BLaER1 (cell line): ENCODE results near the gene WDR55.

Experiments used
- H3K27ac ChIP-seq: shearing (Covaris generic); formaldehyde crosslinking; 2 replicates; pipeline ENCODE4 v1.8.1; 2022
- H3K27me3 ChIP-seq: shearing (Covaris generic); formaldehyde crosslinking; 2 replicates; pipeline ENCODE4 v1.8.1; 2022
- H3K36me3 ChIP-seq: shearing (Covaris generic); formaldehyde crosslinking; 2 replicates; pipeline ENCODE4 v1.8.1; 2022
- H3K4me1 ChIP-seq: shearing (Covaris generic); formaldehyde crosslinking; 2 replicates; pipeline ENCODE4 v1.8.1; 2022
- H3K4me2 ChIP-seq: shearing (Covaris generic); formaldehyde crosslinking; 2 replicates; pipeline ENCODE4 v1.8.1; 2022
- H3K4me3 ChIP-seq: shearing (Covaris generic); formaldehyde crosslinking; 2 replicates; pipeline ENCODE4 v1.8.1; 2022
- H3K9ac ChIP-seq: shearing (Covaris generic); formaldehyde crosslinking; 2 replicates; pipeline ENCODE4 v1.8.1; 2022
- H3K9me3 ChIP-seq: shearing (Covaris generic); formaldehyde crosslinking; 2 replicates; pipeline ENCODE4 v1.8.1; 2022
- H4K20me1 ChIP-seq: shearing (Covaris generic); formaldehyde crosslinking; 2 replicates; pipeline ENCODE4 v1.8.1; 2022
- Cebpa-rat ChIP-seq: shearing (Covaris generic); IDR thresholded peaks from 2 replicates; pipeline ENCODE4 v1.8.1; 2022

WDR55 gene

GRCh38 chr5:140674211-140674610, 9.5 kb downstream of the WDR55 start:
- peaks cover 100% of the 10 kb centered on the region for H3K36me3 ChIP-seq
- no peaks in the 10 kb centered on the region for H3K27me3 ChIP-seq
- no peak overlapping the region for H3K27ac ChIP-seq
- H4K20me1 ChIP-seq = peaks cover 24% of the 10 kb centered on the region
- H3K4me1 ChIP-seq = no peaks in the 10 kb centered on the region
- H3K4me2 ChIP-seq = no peak overlapping the region
- no peaks in the 10 kb centered on the region for H3K9me3 ChIP-seq
- no peak overlapping the region for H3K9ac ChIP-seq
- no peak for TF ChIP-seq Cebpa-rat
- no peak overlapping the region for H3K4me3 ChIP-seq

GRCh38 chr5:140674629-140675028, 9.9 kb downstream of the WDR55 start:
- H3K36me3 ChIP-seq = peaks cover 100% of the 10 kb centered on the region
- H3K9me3 ChIP-seq = no peaks in the 10 kb centered on the region
- H3K27me3 ChIP-seq = no peaks in the 10 kb centered on the region
- H3K4me1 ChIP-seq = no peaks in the 10 kb centered on the region
- no peak overlapping the region for H3K4me3 ChIP-seq
- H3K4me2 ChIP-seq = no peak overlapping the region
- no peak overlapping the region for H3K9ac ChIP-seq
- peaks cover 20% of the 10 kb centered on the region for H4K20me1 ChIP-seq
- H3K27ac ChIP-seq = no peak overlapping the region
- no peak for TF ChIP-seq Cebpa-rat

GRCh38 chr5:140677947-140678346, 13.2 kb downstream of the WDR55 start:
- no peaks in the 10 kb centered on the region for H3K4me1 ChIP-seq
- no peaks in the 10 kb centered on the region for H3K9me3 ChIP-seq
- H3K4me3 ChIP-seq = no peak overlapping the region
- H3K27ac ChIP-seq = no peak overlapping the region
- H3K9ac ChIP-seq = no peak overlapping the region
- H3K27me3 ChIP-seq = no peaks in the 10 kb centered on the region; the same call in 1 of the 2 replicates
- peaks cover 100% of the 10 kb centered on the region for H3K36me3 ChIP-seq
- no peak overlapping the region for H3K4me2 ChIP-seq
- TF ChIP-seq Cebpa-rat = no peak
- peaks cover 9% of the 10 kb centered on the region; the same call in 1 of the 2 replicates for H4K20me1 ChIP-seq

GRCh38 chr5:140678993-140679392, 14.3 kb downstream of the WDR55 start:
- Histone ChIP-seq H3K9ac (no peak overlapping the region), H3K27ac (no peak overlapping the region), H3K36me3 (peaks cover 100% of the 10 kb centered on the region), H4K20me1 (no peaks in the 10 kb centered on the region), H3K4me1 (no peaks in the 10 kb centered on the region), H3K4me3 (no peak overlapping the region), H3K27me3 (no peaks in the 10 kb centered on the region; the same call in 1 of the 2 replicates), H3K9me3 (no peaks in the 10 kb centered on the region), H3K4me2 (no peak overlapping the region)
- TF ChIP-seq Cebpa-rat = no peak

- H3K4me3 ChIP-seq = peak overlapping the region; percentile 96
- H4K20me1 ChIP-seq = no peaks in the 10 kb centered on the region
- H3K36me3 ChIP-seq = peaks cover 59% of the 10 kb centered on the region
- H3K27me3 ChIP-seq = no peaks in the 10 kb centered on the region
- no peak for TF ChIP-seq Cebpa-rat
- peaks cover 31% of the 10 kb centered on the region for H3K4me1 ChIP-seq
- H3K4me2 ChIP-seq = peak overlapping the region; percentile 96
- H3K27ac ChIP-seq = peak overlapping the region; percentile 83
- peak overlapping the region; percentile 93 for H3K9ac ChIP-seq
- H3K9me3 ChIP-seq = no peaks in the 10 kb centered on the region
Measured at GRCh38 chr5:140690376-140690932, 25.8 kb downstream of the WDR55 start.

GRCh38 chr5:140690941-140691924, 26.5 kb downstream of the WDR55 start, which contains the start of the genes HARS1 and HARS2:
TSS of gene HARS1 (minus strand) at chr5:140691370. CDS start at chr5:140691304, 66 bp downstream.
TSS of gene HARS2 (plus strand) at chr5:140691455. CDS start at chr5:140691649, 194 bp downstream.
- Histone ChIP-seq H3K4me3 (peak within 1 kb of the TSS; percentile 96), H4K20me1 (no peaks in the 10 kb centered on the region), H3K27me3 (no peaks in the 10 kb centered on the region), H3K4me1 (peaks cover 31% of the 10 kb centered on the region), H3K27ac (peak within 1 kb of the TSS; percentile 83), H3K9ac (peak within 1 kb of the TSS; percentile 93), H3K9me3 (no peaks in the 10 kb centered on the region), H3K36me3 (peaks cover 60% of the 10 kb centered on the region), H3K4me2 (peak within 1 kb of the TSS; percentile 96)
- no peak for TF ChIP-seq Cebpa-rat

- Histone ChIP-seq H3K4me2 (no peak overlapping the region), H3K4me3 (no peak overlapping the region), H3K4me1 (peaks cover 31% of the 10 kb centered on the region), H3K9ac (no peak overlapping the region), H4K20me1 (no peaks in the 10 kb centered on the region), H3K9me3 (no peaks in the 10 kb centered on the region), H3K36me3 (peaks cover 71% of the 10 kb centered on the region), H3K27ac (no peak overlapping the region), H3K27me3 (no peaks in the 10 kb centered on the region)
- no peak for TF ChIP-seq Cebpa-rat
Measured at GRCh38 chr5:140694276-140694675, 29.6 kb downstream of the WDR55 start.

- Histone ChIP-seq H3K27ac (no peak overlapping the region), H3K9ac (no peak overlapping the region), H3K27me3 (no peaks in the 10 kb centered on the region), H3K4me1 (peaks cover 32% of the 10 kb centered on the region), H4K20me1 (peaks cover 6% of the 10 kb centered on the region; the same call in 1 of the 2 replicates), H3K36me3 (peaks cover 75% of the 10 kb centered on the region), H3K4me3 (no peak overlapping the region), H3K4me2 (no peak overlapping the region), H3K9me3 (no peaks in the 10 kb centered on the region)
- TF ChIP-seq Cebpa-rat = no peak
Measured at GRCh38 chr5:140696891-140697492, 32.3 kb downstream of the WDR55 start.

GRCh38 chr5:140700177-140701144, 35.8 kb downstream of the WDR55 start, which contains the start of gene ZMAT2:
TSS of gene ZMAT2 (plus strand) at chr5:140700447. CDS start at chr5:140700461, 14 bp downstream.
- Histone ChIP-seq H3K4me1 (peaks cover 21% of the 10 kb centered on the region), H3K36me3 (peaks cover 84% of the 10 kb centered on the region), H4K20me1 (peaks cover 6% of the 10 kb centered on the region; the same call in 1 of the 2 replicates), H3K9ac (peak within 1 kb of the TSS; percentile 86), H3K9me3 (no peaks in the 10 kb centered on the region), H3K4me3 (peak within 1 kb of the TSS; percentile 83), H3K27ac (peak within 1 kb of the TSS; percentile 78), H3K4me2 (peak within 1 kb of the TSS; percentile 97), H3K27me3 (no peaks in the 10 kb centered on the region)
- 0 out of 2 replicates have a peak, but pooled peaks have one; percentile 56 for TF ChIP-seq Cebpa-rat
